ENCODE measurements around the gene CD300A.

DNA sequence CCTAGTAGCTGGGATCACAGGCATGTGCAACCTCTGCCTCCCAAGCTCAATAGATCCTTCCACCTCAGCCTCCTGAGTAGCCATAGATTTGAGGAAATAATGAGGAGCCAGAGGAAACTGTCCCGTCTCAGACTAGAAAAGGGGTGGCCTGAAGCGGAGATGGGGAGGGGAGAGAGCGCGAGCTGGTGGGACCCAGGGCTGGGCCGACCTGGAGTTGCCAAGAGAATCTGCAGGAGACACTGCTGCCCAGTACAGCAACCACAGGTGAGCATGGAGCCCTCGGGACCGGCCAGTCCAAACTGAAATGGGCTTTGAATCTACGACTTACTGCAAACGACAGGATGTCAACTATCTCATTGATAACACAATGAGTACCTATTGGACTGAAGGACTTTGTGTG is 24.3 kb downstream of the CD300A start:
- TF ChIP-seq POLR2A (IDR thresholded peaks at IDR 0.05): no peak
- TF ChIP-seq, protein P1, sequence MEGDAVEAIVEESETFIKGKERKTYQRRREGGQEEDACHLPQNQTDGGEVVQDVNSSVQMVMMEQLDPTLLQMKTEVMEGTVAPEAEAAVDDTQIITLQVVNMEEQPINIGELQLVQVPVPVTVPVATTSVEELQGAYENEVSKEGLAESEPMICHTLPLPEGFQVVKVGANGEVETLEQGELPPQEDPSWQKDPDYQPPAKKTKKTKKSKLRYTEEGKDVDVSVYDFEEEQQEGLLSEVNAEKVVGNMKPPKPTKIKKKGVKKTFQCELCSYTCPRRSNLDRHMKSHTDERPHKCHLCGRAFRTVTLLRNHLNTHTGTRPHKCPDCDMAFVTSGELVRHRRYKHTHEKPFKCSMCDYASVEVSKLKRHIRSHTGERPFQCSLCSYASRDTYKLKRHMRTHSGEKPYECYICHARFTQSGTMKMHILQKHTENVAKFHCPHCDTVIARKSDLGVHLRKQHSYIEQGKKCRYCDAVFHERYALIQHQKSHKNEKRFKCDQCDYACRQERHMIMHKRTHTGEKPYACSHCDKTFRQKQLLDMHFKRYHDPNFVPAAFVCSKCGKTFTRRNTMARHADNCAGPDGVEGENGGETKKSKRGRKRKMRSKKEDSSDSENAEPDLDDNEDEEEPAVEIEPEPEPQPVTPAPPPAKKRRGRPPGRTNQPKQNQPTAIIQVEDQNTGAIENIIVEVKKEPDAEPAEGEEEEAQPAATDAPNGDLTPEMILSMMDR (IDR thresholded peaks at IDR 0.05): no peak

Measured in esophagus squamous epithelium (tissue), 4 donors.